ENCODE results near the gene AQP9. TPM values are rescaled to one million over a fixed set of nuclear protein-coding genes. Genes with fewer than 3 reads are reported as not detected.

Gene AQP9
- total and polyA plus RNA-seq, 2 experiments from 2014 or later, result 0.57 to 0.60 TPM

- Histone ChIP-seq H3K4me2 (no peak overlapping the region), H2AFZ (no peak overlapping the region), H3K27me3 (no peaks in the 10 kb centered on the region), H3K79me2 (no peaks in the 10 kb centered on the region), H3K4me3 (no peak overlapping the region), H3K36me3 (replicated peaks; ENCODE audit: insufficient read depth, low read depth) (no peaks in the 10 kb centered on the region), H4K20me1 (ENCODE audit: insufficient read depth, poor library complexity, severe bottlenecking) (no peaks in the 10 kb centered on the region), H3K4me1 (ENCODE audit: insufficient read depth) (no peaks in the 10 kb centered on the region), H3K9me2 (replicated peaks; ENCODE audit: insufficient read depth) (no peaks in the 10 kb centered on the region), H3K27ac (no peak overlapping the region), H3K9me3 (ENCODE audit: low read depth) (no peaks in the 10 kb centered on the region)
- DNase-seq (ENCODE audit: low spot score), result no peak
- 93% methylated on average over 4 of the region's 4 CpGs for WGBS (ENCODE audit: low lambda C conversion rate, missing lambda C conversion rate)
- no peak for TF ChIP-seq CTCF (IDR thresholded peaks at IDR 0.05; ENCODE audit: poor library complexity)
Measured at GRCh38 chr15:58217460-58217859, 79.3 kb downstream of the AQP9 start.

GRCh38 chr15:58221591-58222241 lies 83.5 kb downstream of the AQP9 start:
- Histone ChIP-seq H3K79me2 (no peaks in the 10 kb centered on the region), H3K36me3 (replicated peaks; ENCODE audit: insufficient read depth, low read depth) (no peaks in the 10 kb centered on the region), H4K20me1 (ENCODE audit: insufficient read depth, poor library complexity, severe bottlenecking) (no peaks in the 10 kb centered on the region), H3K4me3 (no peak overlapping the region), H3K27ac (no peak overlapping the region), H3K9me2 (replicated peaks; ENCODE audit: insufficient read depth) (no peaks in the 10 kb centered on the region), H3K4me1 (ENCODE audit: insufficient read depth) (no peaks in the 10 kb centered on the region), H3K27me3 (no peaks in the 10 kb centered on the region), H3K4me2 (no peak overlapping the region), H3K9me3 (ENCODE audit: low read depth) (no peaks in the 10 kb centered on the region), H2AFZ (no peak overlapping the region)
- WGBS (ENCODE audit: low lambda C conversion rate, missing lambda C conversion rate), result 38% methylated on average over 3 of the region's 3 CpGs
- DNase-seq (ENCODE audit: low spot score), result no peak
- peak; percentile 23 for TF ChIP-seq CTCF (IDR thresholded peaks at IDR 0.05; ENCODE audit: poor library complexity)
- TF ChIP-seq EZH2phosphoT487 (IDR thresholded peaks at IDR 0.05; ENCODE audit: low read depth, severe bottlenecking, unreplicated experiment), result no peak

GRCh38 chr15:58222679-58223078 lies 84.5 kb downstream of the AQP9 start:
- H3K27me3 ChIP-seq, result no peaks in the 10 kb centered on the region
- no peaks in the 10 kb centered on the region for H3K4me1 ChIP-seq (ENCODE audit: insufficient read depth)
- no peak overlapping the region for H3K4me3 ChIP-seq
- H2AFZ ChIP-seq, result no peak overlapping the region
- H3K36me3 ChIP-seq (replicated peaks; ENCODE audit: insufficient read depth, low read depth), result no peaks in the 10 kb centered on the region
- H3K4me2 ChIP-seq, result no peak overlapping the region
- H3K9me2 ChIP-seq (replicated peaks; ENCODE audit: insufficient read depth), result no peaks in the 10 kb centered on the region
- no peak for TF ChIP-seq EZH2 (IDR thresholded peaks at IDR 0.05; ENCODE audit: borderline replicate concordance)
- TF ChIP-seq EZH2phosphoT487 (IDR thresholded peaks at IDR 0.05; ENCODE audit: low read depth, severe bottlenecking, unreplicated experiment), result no peak
- TF ChIP-seq CTCF (IDR thresholded peaks at IDR 0.05; ENCODE audit: poor library complexity), result no peak
- no peak overlapping the region for H3K27ac ChIP-seq
- H3K9me3 ChIP-seq (ENCODE audit: low read depth), result no peaks in the 10 kb centered on the region
- no peaks in the 10 kb centered on the region for H3K79me2 ChIP-seq
- no peaks in the 10 kb centered on the region for H4K20me1 ChIP-seq (ENCODE audit: insufficient read depth, poor library complexity, severe bottlenecking)
- 81% methylated on average over 2 of the region's 2 CpGs for WGBS (ENCODE audit: low lambda C conversion rate, missing lambda C conversion rate)
- DNase-seq (ENCODE audit: low spot score), result no peak

GRCh38 chr15:58223432-58223831 lies 85.3 kb downstream of the AQP9 start:
- H3K27ac ChIP-seq, result no peak overlapping the region
- no peaks in the 10 kb centered on the region for H3K79me2 ChIP-seq
- peaks cover 1% of the 10 kb centered on the region for H3K4me1 ChIP-seq (ENCODE audit: insufficient read depth)
- H3K36me3 ChIP-seq (replicated peaks; ENCODE audit: insufficient read depth, low read depth), result no peaks in the 10 kb centered on the region
- no peaks in the 10 kb centered on the region for H3K9me3 ChIP-seq (ENCODE audit: low read depth)
- no peaks in the 10 kb centered on the region for H3K9me2 ChIP-seq (replicated peaks; ENCODE audit: insufficient read depth)
- no peak overlapping the region for H3K4me3 ChIP-seq
- no peak for DNase-seq (ENCODE audit: low spot score)
- no peaks in the 10 kb centered on the region for H4K20me1 ChIP-seq (ENCODE audit: insufficient read depth, poor library complexity, severe bottlenecking)
- 88% methylated on average over 3 of the region's 3 CpGs for WGBS (ENCODE audit: low lambda C conversion rate, missing lambda C conversion rate)
- H2AFZ ChIP-seq, result no peak overlapping the region
- no peak for TF ChIP-seq EZH2phosphoT487 (IDR thresholded peaks at IDR 0.05; ENCODE audit: low read depth, severe bottlenecking, unreplicated experiment)
- no peak for TF ChIP-seq EZH2 (IDR thresholded peaks at IDR 0.05; ENCODE audit: borderline replicate concordance)
- TF ChIP-seq CTCF (IDR thresholded peaks at IDR 0.05; ENCODE audit: poor library complexity), result no peak
- H3K27me3 ChIP-seq, result no peaks in the 10 kb centered on the region
- no peak overlapping the region for H3K4me2 ChIP-seq

Data from hepatocyte (in vitro differentiated cells).